ENCODE results near the gene SRP72. TPM values are rescaled to one million over a fixed set of nuclear protein-coding genes. Genes with fewer than 3 reads are reported as not detected.

The SRP72 gene
- total RNA-seq, 1 donor from 2014 or later: 77.7 TPM

DNA sequence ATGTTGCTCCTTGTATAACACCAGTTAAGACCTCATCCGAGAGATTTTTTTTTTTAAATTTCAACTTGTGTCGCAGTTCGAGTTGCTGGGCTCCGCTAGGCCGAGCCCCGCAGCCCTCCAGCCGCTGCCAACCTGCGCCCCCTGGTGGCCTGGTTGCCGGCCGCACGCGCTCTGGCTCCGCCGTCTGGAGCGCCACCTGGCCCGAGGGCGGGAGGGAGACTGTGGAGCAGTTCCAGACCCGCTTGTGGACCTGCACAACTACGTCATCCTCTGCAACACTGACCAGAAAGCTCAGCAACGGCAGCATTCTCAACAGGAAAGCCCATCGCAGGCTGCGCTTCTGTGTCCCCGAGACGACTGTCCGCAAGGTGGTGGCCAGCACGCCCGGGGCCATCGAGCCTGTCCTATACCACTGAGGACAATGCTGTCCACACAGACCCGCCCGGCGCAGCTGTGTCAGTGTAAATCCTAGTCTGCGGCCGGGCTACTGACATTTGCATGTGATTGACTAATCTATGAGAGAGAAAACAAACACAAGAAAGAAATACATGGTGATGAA lies 77.2 kb downstream of the SRP72 start:
- intact Hi-C loops (cut with DNase I): no loop called here
- H3K27ac ChIP-seq: no peak overlapping the region
- peak; percentile 100 for ATAC-seq

DNA sequence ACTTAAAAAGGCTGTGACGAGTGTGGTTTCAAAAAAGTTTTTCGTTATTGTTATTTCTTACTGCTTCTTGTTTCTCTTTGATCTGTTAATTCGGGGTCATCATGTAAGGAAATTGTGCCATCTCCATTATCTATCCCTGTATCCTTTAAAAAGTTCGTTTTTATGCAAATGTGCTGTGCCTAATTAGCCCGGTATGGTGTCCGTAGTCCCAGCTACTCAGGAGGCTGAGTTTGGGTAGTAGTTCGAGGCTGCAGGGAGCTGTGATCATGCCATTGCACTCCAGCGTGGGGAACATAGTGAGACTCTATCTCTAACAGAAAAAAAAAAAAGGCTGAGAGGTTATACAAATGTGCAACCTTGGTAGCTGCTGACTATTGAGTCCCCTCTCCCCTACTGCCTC lies 83.2 kb downstream of the SRP72 start:
- DNase-seq (no peak), ATAC-seq (no peak)
- Histone ChIP-seq H3K36me3 (no peaks in the 10 kb centered on the region), H3K27ac (no peak overlapping the region), H3K9me3 (no peaks in the 10 kb centered on the region), H3K4me1 (no peaks in the 10 kb centered on the region), H3K27me3 (ENCODE audit: low read depth) (no peaks in the 10 kb centered on the region), H3K4me3 (no peak overlapping the region)
- TF ChIP-seq, protein P1, sequence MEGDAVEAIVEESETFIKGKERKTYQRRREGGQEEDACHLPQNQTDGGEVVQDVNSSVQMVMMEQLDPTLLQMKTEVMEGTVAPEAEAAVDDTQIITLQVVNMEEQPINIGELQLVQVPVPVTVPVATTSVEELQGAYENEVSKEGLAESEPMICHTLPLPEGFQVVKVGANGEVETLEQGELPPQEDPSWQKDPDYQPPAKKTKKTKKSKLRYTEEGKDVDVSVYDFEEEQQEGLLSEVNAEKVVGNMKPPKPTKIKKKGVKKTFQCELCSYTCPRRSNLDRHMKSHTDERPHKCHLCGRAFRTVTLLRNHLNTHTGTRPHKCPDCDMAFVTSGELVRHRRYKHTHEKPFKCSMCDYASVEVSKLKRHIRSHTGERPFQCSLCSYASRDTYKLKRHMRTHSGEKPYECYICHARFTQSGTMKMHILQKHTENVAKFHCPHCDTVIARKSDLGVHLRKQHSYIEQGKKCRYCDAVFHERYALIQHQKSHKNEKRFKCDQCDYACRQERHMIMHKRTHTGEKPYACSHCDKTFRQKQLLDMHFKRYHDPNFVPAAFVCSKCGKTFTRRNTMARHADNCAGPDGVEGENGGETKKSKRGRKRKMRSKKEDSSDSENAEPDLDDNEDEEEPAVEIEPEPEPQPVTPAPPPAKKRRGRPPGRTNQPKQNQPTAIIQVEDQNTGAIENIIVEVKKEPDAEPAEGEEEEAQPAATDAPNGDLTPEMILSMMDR (IDR thresholded peaks at IDR 0.05): no peak
- intact Hi-C loops (cut with DNase I): no loop called here

More for the DNA sequence above, 77.2 kb downstream of the SRP72 start:
- Histone ChIP-seq H3K27me3 (ENCODE audit: low read depth) (no peaks in the 10 kb centered on the region), H3K9me3 (no peaks in the 10 kb centered on the region), H3K36me3 (no peaks in the 10 kb centered on the region), H3K4me1 (peaks cover 8% of the 10 kb centered on the region), H3K4me3 (peak overlapping the region; percentile 51)
- TF ChIP-seq, protein P1 (IDR thresholded peaks at IDR 0.05): peak; percentile 100
- DNase-seq: peak; percentile 89

DNA sequence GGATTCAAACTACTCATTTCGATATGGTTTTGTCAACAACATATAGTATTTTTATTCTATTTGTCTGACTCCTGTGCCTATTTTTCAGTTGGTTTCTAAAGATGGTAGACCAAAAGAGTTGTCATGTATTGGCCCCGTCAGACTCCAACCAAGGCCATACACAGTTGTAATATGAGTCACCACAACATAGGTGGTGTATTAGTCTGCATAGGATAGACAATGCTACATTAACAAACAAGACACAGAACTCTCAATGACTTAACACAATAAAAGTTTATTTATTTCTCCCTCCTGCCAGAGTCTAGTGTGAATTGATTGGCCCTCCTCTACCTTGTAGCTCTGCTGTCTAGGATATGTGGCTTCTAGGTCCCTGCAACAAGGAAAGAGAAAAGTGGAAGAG lies 84.1 kb downstream of the SRP72 start:
- TF ChIP-seq, protein P1 (IDR thresholded peaks at IDR 0.05): no peak
- Histone ChIP-seq H3K27me3 (ENCODE audit: low read depth) (no peaks in the 10 kb centered on the region), H3K27ac (no peak overlapping the region), H3K4me1 (no peaks in the 10 kb centered on the region), H3K9me3 (no peaks in the 10 kb centered on the region), H3K36me3 (no peaks in the 10 kb centered on the region), H3K4me3 (no peak overlapping the region)
- ATAC-seq (no peak), DNase-seq (no peak)
- intact Hi-C loops (cut with DNase I): no loop called here

GRCh38 chr4:56552273-56552672 lies 84.9 kb downstream of the SRP72 start:
- no peak for ATAC-seq
- H3K27ac ChIP-seq: no peak overlapping the region

More at GRCh38 chr4:56552273-56552672, 84.9 kb downstream of the SRP72 start:
- no peaks in the 10 kb centered on the region for H3K4me1 ChIP-seq
- no peak overlapping the region for H3K4me3 ChIP-seq
- TF ChIP-seq, protein P1 (IDR thresholded peaks at IDR 0.05): no peak
- H3K36me3 ChIP-seq: no peaks in the 10 kb centered on the region
- H3K27me3 ChIP-seq (ENCODE audit: low read depth): no peaks in the 10 kb centered on the region
- no peaks in the 10 kb centered on the region for H3K9me3 ChIP-seq
- no peak for DNase-seq
- intact Hi-C loops (cut with DNase I): no loop called here

Other genes starting within 250 kb of the SRP72 start
- 10.8 TPM for gene AASDH, start 80.1 kb upstream of the SRP72 start, total RNA-seq
- 4.7 TPM for gene PPAT, start 32.0 kb upstream of the SRP72 start, total RNA-seq
- 21.0 TPM for gene PAICS, start 31.4 kb upstream of the SRP72 start, total RNA-seq
- not detected for gene ARL9, start 38.2 kb downstream of the SRP72 start, total RNA-seq
- gene HOPX, start 213.7 kb downstream of the SRP72 start, total RNA-seq: 341 TPM